A549 (cell line): Measurements from ENCODE around the gene C20orf96.

ENCODE experiments used
- CTCF ChIP-seq: fragments of >200 bp; sonication (Bioruptor Twin); formaldehyde crosslinking; IDR thresholded peaks from 3 replicates; pipeline ENCODE4 v1.5.1; 2016
- POLR2A ChIP-seq: IDR thresholded peaks from 2 replicates; pipeline ENCODE4 v1.6.1; 2012; ENCODE audit warnings: mild to moderate bottlenecking, low read length
- RFX5 ChIP-seq: fragments of 450-650 bp; IDR thresholded peaks from 2 replicates; pipeline ENCODE4 v1.7.1; 2014; ENCODE audit warnings: antibody characterized with exemption, mild to moderate bottlenecking, moderate library complexity

- TF ChIP-seq CTCF, result no peak
- TF ChIP-seq RFX5, result no peak
- TF ChIP-seq POLR2A, result no peak
Observed at GRCh38 chr20:316316-317068, 25.9 kb upstream of the C20orf96 start.
